Muscle layer of colon (tissue), 2 donors: ENCODE results near the gene CLEC2D.
"Not testable (repeated sequence)": the region's sequence is repeated elsewhere in the genome, so short reads cannot be mapped to it uniquely, and the experiment has no call there.

Experiments
- H3K27ac ChIP-seq: one replicate; pipeline ENCODE4 v1.7.0; 2013; ENCODE audit warnings: low read depth, mild to moderate bottlenecking, low read length, moderate library complexity
- H3K27me3 ChIP-seq, 2 donors: one replicate each; pipeline ENCODE4 v1.7.0; 2013; ENCODE audit warnings: low read length in 2 of 2, mild to moderate bottlenecking in 2 of 2; ENCODE audit not compliant: insufficient read depth in 2 of 2, control insufficient read depth in 1 of 2
- H3K36me3 ChIP-seq: one replicate; pipeline ENCODE4 v1.7.0; 2013; ENCODE audit warnings: mild to moderate bottlenecking, low read length; ENCODE audit not compliant: insufficient read depth
- H3K4me1 ChIP-seq: one replicate; pipeline ENCODE4 v1.7.0; 2013; ENCODE audit warnings: mild to moderate bottlenecking, low read length; ENCODE audit not compliant: insufficient read depth
- H3K4me3 ChIP-seq, 2 donors: one replicate each; pipeline ENCODE4 v1.7.0; 2013; ENCODE audit warnings: low read length in 2 of 2, low read depth in 1 of 2, mild to moderate bottlenecking in 1 of 2, moderate library complexity in 1 of 2
- H3K9ac ChIP-seq: one replicate; pipeline ENCODE4 v1.7.0; 2013; ENCODE audit warnings: low read length
- H3K9me3 ChIP-seq: one replicate; pipeline ENCODE4 v1.7.0; 2013; ENCODE audit warnings: mild to moderate bottlenecking, low read length
- donor health status: abdominal sarcoma.
- donor health status: Adenocarcinoma of cecum.

Gene CLEC2D

DNA sequence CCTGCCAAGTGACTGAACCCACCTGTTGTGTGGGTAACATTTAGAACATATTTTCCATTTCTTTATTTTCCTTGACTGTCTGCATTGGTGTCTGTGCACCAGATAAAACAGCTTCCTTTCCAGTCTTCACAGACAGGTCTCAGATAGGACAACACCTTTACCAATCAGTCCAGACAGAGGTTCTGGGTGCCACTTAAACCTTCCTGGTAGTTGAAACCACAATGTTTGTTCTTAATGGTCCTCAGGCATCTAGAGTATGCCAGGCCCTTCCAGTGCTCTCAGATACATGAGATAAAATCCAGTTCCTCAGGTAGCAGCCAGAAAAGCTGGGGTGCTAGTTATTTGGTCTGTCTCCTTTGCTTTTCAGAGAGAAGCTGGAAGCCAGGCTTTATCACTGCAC lies 7.0 kb upstream of the CLEC2D start:
- Histone ChIP-seq H3K27ac (no peak overlapping the region), H3K4me1 (no peaks in the 10 kb centered on the region), H3K27me3 (no peaks in the 10 kb centered on the region), H3K4me3 (no peak overlapping the region), H3K9ac (no peak overlapping the region), H3K36me3 (peaks cover 38% of the 10 kb centered on the region), H3K9me3 (no peaks in the 10 kb centered on the region)

GRCh38 chr12:9667403-9668160 lies 1.9 kb upstream of the CLEC2D start:
- H3K27ac ChIP-seq, result no peak overlapping the region
- H3K9me3 ChIP-seq, result no peaks in the 10 kb centered on the region
- H3K27me3 ChIP-seq, result no peaks in the 10 kb centered on the region
- H3K4me3 ChIP-seq, result no peak overlapping the region
- no peak overlapping the region for H3K9ac ChIP-seq
- peaks cover 13% of the 10 kb centered on the region for H3K36me3 ChIP-seq
- no peaks in the 10 kb centered on the region for H3K4me1 ChIP-seq

- Histone ChIP-seq H3K4me3 (no peak overlapping the region), H3K36me3 (peaks cover 10% of the 10 kb centered on the region), H3K4me1 (no peaks in the 10 kb centered on the region), H3K9ac (no peak overlapping the region), H3K27me3 (no peaks in the 10 kb centered on the region), H3K9me3 (no peaks in the 10 kb centered on the region), H3K27ac (no peak overlapping the region)
These were observed 1.1 kb upstream of the CLEC2D start for GRCh38 chr12:9668161-9669018.

- no peak overlapping the region for H3K9ac ChIP-seq
- H3K9me3 ChIP-seq, result no peaks in the 10 kb centered on the region
- peaks cover 8% of the 10 kb centered on the region for H3K36me3 ChIP-seq
- no peak overlapping the region for H3K4me3 ChIP-seq
- H3K27me3 ChIP-seq, result no peaks in the 10 kb centered on the region
- no peaks in the 10 kb centered on the region for H3K4me1 ChIP-seq
- H3K27ac ChIP-seq, result no peak overlapping the region
These were observed 540 bp upstream of the CLEC2D start for GRCh38 chr12:9669019-9669326.

DNA sequence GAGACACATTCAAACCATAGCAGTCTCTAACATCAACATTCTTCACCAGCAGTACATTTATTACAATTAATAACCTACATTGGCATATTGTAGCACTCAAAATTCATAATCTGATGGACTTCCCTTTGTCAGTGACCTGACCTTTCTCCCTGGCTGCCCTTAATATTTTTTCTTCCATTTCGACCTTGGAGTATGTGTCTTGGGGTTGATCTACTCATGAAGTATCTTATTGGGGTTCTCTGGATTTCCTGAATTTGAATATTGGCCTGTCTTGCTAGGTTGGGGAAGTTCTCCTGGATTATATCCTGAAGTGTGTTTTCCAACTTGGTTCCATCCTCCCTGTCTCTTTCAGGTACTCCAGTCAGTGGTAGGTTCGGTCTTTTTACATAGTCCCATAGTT lies 2.8 kb downstream of the CLEC2D start:
- not testable (repeated sequence) for H3K36me3 ChIP-seq, H3K9ac ChIP-seq, H3K27ac ChIP-seq, H3K9me3 ChIP-seq, H3K4me3 ChIP-seq, H3K27me3 ChIP-seq, H3K4me1 ChIP-seq

DNA sequence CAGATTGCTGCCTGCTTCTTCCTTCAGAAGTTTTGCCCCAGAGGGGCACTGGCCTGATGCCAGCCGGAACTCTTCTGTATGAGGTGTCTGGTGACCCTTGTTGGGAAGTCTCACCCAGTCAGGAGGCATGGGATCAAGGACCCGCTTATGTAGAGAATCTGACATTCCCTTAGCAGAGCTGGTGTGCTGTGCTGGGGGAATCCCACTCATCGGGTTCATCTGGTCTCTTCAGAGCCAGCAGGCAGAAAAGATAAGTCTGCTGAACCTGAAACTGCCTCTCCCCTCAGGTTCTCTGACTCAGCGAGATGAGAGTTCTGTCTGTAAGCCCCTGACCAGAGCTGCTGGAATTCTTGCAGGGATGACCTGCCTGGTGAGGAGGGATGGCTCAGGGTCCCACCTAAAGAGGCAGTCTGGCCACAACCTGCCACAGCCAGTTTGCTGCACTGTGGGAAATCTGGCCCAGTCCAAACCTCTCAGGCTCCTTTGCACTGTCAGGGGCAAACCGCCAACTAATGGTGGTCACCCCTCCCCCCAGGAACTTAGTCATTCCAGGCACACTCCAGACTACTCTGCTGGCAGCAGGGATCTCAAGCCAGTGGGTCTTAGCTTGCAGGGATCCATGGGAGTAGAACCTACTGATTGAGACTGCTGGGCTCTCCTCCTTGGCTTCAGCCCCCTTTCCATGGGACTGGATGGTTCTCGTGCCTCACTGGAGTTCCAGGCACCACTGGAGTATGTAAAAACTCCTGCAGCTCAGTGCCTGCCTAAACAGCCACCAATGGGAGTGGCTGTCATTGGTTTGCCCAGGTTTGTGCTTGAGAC lies 4.1 kb downstream of the CLEC2D start:
- Histone ChIP-seq H3K27me3 (no peaks in the 10 kb centered on the region), H3K4me1 (no peaks in the 10 kb centered on the region), H3K9me3 (no peaks in the 10 kb centered on the region), H3K36me3 (no peaks in the 10 kb centered on the region), H3K27ac (no peak overlapping the region), H3K9ac (no peak overlapping the region), H3K4me3 (no peak overlapping the region)

DNA sequence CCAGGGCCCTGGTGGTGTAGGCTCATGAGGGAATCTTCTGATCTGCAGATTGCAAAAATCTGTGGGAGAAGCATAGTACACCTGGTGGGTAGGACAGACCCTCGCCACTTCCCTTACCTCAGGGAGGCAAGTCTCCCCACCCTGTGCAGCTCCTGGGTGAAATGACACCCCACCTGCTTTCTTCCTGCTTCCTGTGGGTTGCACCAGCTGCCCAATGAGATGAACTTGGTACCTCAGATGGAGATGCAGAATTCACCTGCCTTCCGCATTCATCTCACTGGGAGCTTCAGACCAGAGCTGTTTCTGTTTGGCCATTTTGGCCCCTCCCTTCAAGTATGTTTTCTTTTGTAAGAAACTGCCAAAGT lies 4.7 kb downstream of the CLEC2D start:
- no peaks in the 10 kb centered on the region for H3K4me1 ChIP-seq
- H3K9me3 ChIP-seq, result no peaks in the 10 kb centered on the region
- no peaks in the 10 kb centered on the region for H3K36me3 ChIP-seq
- H3K9ac ChIP-seq, result no peak overlapping the region
- no peaks in the 10 kb centered on the region for H3K27me3 ChIP-seq
- H3K4me3 ChIP-seq, result no peak overlapping the region
- no peak overlapping the region for H3K27ac ChIP-seq

GRCh38 chr12:9682508-9682907 lies 13.0 kb downstream of the CLEC2D start:
- H3K4me1 ChIP-seq, H3K9me3 ChIP-seq, H3K4me3 ChIP-seq, H3K36me3 ChIP-seq, H3K27me3 ChIP-seq, H3K9ac ChIP-seq, H3K27ac ChIP-seq: not testable (repeated sequence)

DNA sequence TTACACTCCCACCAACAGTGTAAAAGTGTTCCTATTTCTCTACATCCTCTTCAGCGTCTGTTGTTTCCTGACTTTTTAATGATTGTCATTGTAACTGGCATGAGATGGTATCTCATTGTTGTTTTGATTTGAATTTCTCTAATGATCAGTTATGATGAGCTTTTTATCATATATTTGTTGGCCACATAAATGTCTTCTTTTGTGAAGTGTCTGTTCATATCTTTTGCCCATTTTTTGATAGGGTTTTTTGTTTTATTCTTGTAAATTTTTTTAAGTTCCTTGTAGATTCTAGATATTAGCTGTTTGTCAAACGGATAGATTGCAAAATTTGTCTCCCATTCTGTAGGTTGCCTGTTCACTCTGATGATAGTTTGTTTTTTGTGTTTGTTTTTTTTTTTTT lies 13.4 kb downstream of the CLEC2D start:
- not testable (repeated sequence) for H3K9me3 ChIP-seq, H3K27me3 ChIP-seq, H3K36me3 ChIP-seq, H3K27ac ChIP-seq, H3K4me3 ChIP-seq, H3K9ac ChIP-seq, H3K4me1 ChIP-seq

- H3K4me1 ChIP-seq, H3K36me3 ChIP-seq, H3K9me3 ChIP-seq, H3K9ac ChIP-seq, H3K27me3 ChIP-seq, H3K27ac ChIP-seq, H3K4me3 ChIP-seq: not testable (repeated sequence)
These were observed 15.9 kb downstream of the CLEC2D start for GRCh38 chr12:9685366-9685765.

- Histone ChIP-seq H3K4me1 (no peaks in the 10 kb centered on the region), H3K27ac (no peak overlapping the region), H3K27me3 (no peaks in the 10 kb centered on the region), H3K36me3 (peaks cover 9% of the 10 kb centered on the region), H3K9ac (no peak overlapping the region), H3K9me3 (no peaks in the 10 kb centered on the region), H3K4me3 (no peak overlapping the region)
These were observed 16.4 kb downstream of the CLEC2D start for GRCh38 chr12:9685915-9686314.
